K562 (cell line): ENCODE results near the gene TAF3. TPM values are rescaled to one million over a fixed set of nuclear protein-coding genes. Genes with fewer than 3 reads are reported as not detected.
A peak's percentile ranks its signal among the peaks of the same experiment; 100 is the strongest.

ENCODE experiments used
- ELF4 ChIP-seq: fragments of 450-650 bp; formaldehyde crosslinking; IDR thresholded peaks from 2 replicates; pipeline ENCODE4 v1.4.0; 2022; ENCODE audit warnings: missing genetic modification characterization
- FOXK2 ChIP-seq, 2 experiments: fragments of 450-650 bp; IDR thresholded peaks in 1 of 2; conservative IDR thresholded peaks in 1 of 2; 2 replicates each; pipeline ENCODE4 v1.6.1; 2016; ENCODE audit warnings: low read depth in 2 of 2, mild to moderate bottlenecking in 1 of 2
- GABPB1 ChIP-seq: sonication (generic); formaldehyde crosslinking; IDR thresholded peaks from 2 replicates; pipeline ENCODE4 v1.8.0; 2022; ENCODE audit warnings: mild to moderate bottlenecking, missing genetic modification reagents
- KHSRP ChIP-seq: fragments of 450-650 bp; IDR thresholded peaks from 2 replicates; pipeline ENCODE4 v1.6.1; 2017
- MAZ ChIP-seq, 2 experiments: fragments of 450-650 bp in 1 of 2; sonication (generic) in 1 of 2; formaldehyde crosslinking; IDR thresholded peaks in 1 of 2; conservative IDR thresholded peaks in 1 of 2; 2 replicates each; pipeline versions ENCODE4 v1.4.0 to v1.5.0; 2020; ENCODE audit warnings: mild to moderate bottlenecking in 1 of 2, missing genetic modification reagents in 1 of 2
- NONO ChIP-seq, 2 experiments: fragments of 200-400 bp in 1 of 2; fragments of 450-650 bp in 1 of 2; formaldehyde crosslinking in 1 of 2; IDR thresholded peaks; 2 replicates each; pipeline ENCODE4 v1.6.1; 2017; ENCODE audit warnings: low read depth in 2 of 2, mild to moderate bottlenecking in 2 of 2, moderate library complexity in 2 of 2, low read length in 1 of 2
- OTX1 ChIP-seq: fragments of 450-650 bp; formaldehyde crosslinking; IDR thresholded peaks from 2 replicates; pipeline ENCODE4 v1.4.0; 2022; ENCODE audit warnings: mild to moderate bottlenecking
- PML ChIP-seq: IDR thresholded peaks from 2 replicates; pipeline ENCODE4 v1.6.1; 2012; ENCODE audit warnings: low read length, inconsistent platforms
- POLR2A ChIP-seq: fragments of 450-650 bp; conservative IDR thresholded peaks from 2 replicates; pipeline ENCODE4 v1.6.1; 2016
- RBFOX2 ChIP-seq: fragments of 200-400 bp; formaldehyde crosslinking; IDR thresholded peaks from 2 replicates; pipeline ENCODE4 v1.6.1; 2017; ENCODE audit warnings: low read depth, mild to moderate bottlenecking, low read length, moderate library complexity
- SAFB ChIP-seq: fragments of 200-400 bp; formaldehyde crosslinking; IDR thresholded peaks from 2 replicates; pipeline ENCODE4 v1.6.1; 2017; ENCODE audit warnings: low read depth, low read length, borderline replicate concordance
- STAT5B ChIP-seq: fragments of 250-450 bp; sonication (Bioruptor Pico); IDR thresholded peaks from 2 replicates; pipeline ENCODE4 v1.8.0; 2021; ENCODE audit warnings: mild to moderate bottlenecking, inconsistent platforms
- TAF15 ChIP-seq: fragments of 200-400 bp; formaldehyde crosslinking; IDR thresholded peaks from 2 replicates; pipeline ENCODE4 v1.6.1; 2017; ENCODE audit warnings: mild to moderate bottlenecking, low read depth, low read length, moderate library complexity
- TAF9B ChIP-seq: fragments of 450-650 bp; IDR thresholded peaks from 2 replicates; pipeline ENCODE4 v1.6.1; 2018; ENCODE audit warnings: mild to moderate bottlenecking; ENCODE audit not compliant: partially characterized antibody
- USF1 ChIP-seq: sonication (generic); formaldehyde crosslinking; IDR thresholded peaks from 2 replicates; pipeline ENCODE4 v1.9.0; 2022; ENCODE audit warnings: mild to moderate bottlenecking, missing genetic modification reagents
- ZKSCAN8 ChIP-seq: fragments of 200-800 bp; sonication (Bioruptor generic); IDR thresholded peaks from 2 replicates; pipeline ENCODE4 v1.6.1; 2016; ENCODE audit warnings: missing genetic modification characterization, missing compliant biosample characterization
- ZNF232 ChIP-seq: sonication (generic); formaldehyde crosslinking; IDR thresholded peaks from 2 replicates; pipeline ENCODE4 v1.8.0; 2022; ENCODE audit warnings: mild to moderate bottlenecking, missing genetic modification reagents
- ZNF316 ChIP-seq: fragments of 450-650 bp; IDR thresholded peaks from 2 replicates; pipeline ENCODE4 v1.6.1; 2016
- ZNF707 ChIP-seq: fragments of 250-450 bp; sonication (Bioruptor Pico); conservative IDR thresholded peaks from 2 replicates; pipeline ENCODE4 v1.8.0; 2022; ENCODE audit warnings: inconsistent platforms, mild to moderate bottlenecking, moderate library complexity
- polyA plus RNA-seq, 8 experiments: library from polyadenylated mRNA; depleted of rRNA in 4 of 8; stranded (reverse) in 5 of 8; unstranded in 3 of 8; fragments of >200 nt; fragmentation: Nextera tagmentation in 2 of 8; fragmentation: Illumina TruSeq in 1 of 8; extraction: Ambion mirVana in 2 of 8; extraction: Trizol in 1 of 8; gene quantifications; 2 replicates each; pipeline versions ENCODE4 v1.2.1 to v1.2.3, GENCODE V29; 2011 to 2014; ENCODE audit warnings: inconsistent platforms in 1 of 8, missing spikeins in 1 of 8
- total RNA-seq, 7 experiments: library from RNA; depleted of rRNA in 6 of 7; stranded (reverse); fragments of >200 nt in 6 of 7; fragmentation: Illumina TruSeq in 2 of 7; extraction: Trizol in 2 of 7; gene quantifications; 2 replicates each; pipeline versions ENCODE4 v1.2.1 to v1.2.3, GENCODE V29; 2011 to 2021; ENCODE audit warnings: low replicate concordance in 1 of 7
- TF ChIP-seq, protein P1 (sequence below), 2 experiments: fragments of 450-650 bp; IDR thresholded peaks; 2 replicates each; pipeline ENCODE4 v1.6.1; 2018; ENCODE audit warnings: mild to moderate bottlenecking in 2 of 2, low read depth in 1 of 2; ENCODE audit not compliant: partially characterized antibody in 2 of 2
- TF ChIP-seq, protein P2 (sequence below): fragments of 250-450 bp; sonication (Bioruptor Pico); IDR thresholded peaks from 2 replicates; pipeline ENCODE4 v1.5.0; 2021; ENCODE audit warnings: mild to moderate bottlenecking, moderate library complexity

The TAF3 gene
- total and polyA plus RNA-seq, 9 of the 15 experiments (the other 6 are each of a cell fraction or from before 2014, with no cell fraction given): 1.5 to 9.9 (median 4.1) TPM

- TF ChIP-seq, protein P1, sequence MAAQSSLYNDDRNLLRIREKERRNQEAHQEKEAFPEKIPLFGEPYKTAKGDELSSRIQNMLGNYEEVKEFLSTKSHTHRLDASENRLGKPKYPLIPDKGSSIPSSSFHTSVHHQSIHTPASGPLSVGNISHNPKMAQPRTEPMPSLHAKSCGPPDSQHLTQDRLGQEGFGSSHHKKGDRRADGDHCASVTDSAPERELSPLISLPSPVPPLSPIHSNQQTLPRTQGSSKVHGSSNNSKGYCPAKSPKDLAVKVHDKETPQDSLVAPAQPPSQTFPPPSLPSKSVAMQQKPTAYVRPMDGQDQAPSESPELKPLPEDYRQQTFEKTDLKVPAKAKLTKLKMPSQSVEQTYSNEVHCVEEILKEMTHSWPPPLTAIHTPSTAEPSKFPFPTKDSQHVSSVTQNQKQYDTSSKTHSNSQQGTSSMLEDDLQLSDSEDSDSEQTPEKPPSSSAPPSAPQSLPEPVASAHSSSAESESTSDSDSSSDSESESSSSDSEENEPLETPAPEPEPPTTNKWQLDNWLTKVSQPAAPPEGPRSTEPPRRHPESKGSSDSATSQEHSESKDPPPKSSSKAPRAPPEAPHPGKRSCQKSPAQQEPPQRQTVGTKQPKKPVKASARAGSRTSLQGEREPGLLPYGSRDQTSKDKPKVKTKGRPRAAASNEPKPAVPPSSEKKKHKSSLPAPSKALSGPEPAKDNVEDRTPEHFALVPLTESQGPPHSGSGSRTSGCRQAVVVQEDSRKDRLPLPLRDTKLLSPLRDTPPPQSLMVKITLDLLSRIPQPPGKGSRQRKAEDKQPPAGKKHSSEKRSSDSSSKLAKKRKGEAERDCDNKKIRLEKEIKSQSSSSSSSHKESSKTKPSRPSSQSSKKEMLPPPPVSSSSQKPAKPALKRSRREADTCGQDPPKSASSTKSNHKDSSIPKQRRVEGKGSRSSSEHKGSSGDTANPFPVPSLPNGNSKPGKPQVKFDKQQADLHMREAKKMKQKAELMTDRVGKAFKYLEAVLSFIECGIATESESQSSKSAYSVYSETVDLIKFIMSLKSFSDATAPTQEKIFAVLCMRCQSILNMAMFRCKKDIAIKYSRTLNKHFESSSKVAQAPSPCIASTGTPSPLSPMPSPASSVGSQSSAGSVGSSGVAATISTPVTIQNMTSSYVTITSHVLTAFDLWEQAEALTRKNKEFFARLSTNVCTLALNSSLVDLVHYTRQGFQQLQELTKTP (IDR thresholded peaks at IDR 0.05; ENCODE audit: low read depth in 1 of 2, partially characterized antibody in 2 of 2): no peak
- peak; percentile 93 for TF ChIP-seq POLR2A
- TF ChIP-seq USF1 (CRISPR knock-in tag): no peak
- TF ChIP-seq FOXK2 (conservative IDR thresholded peaks at IDR 0.05 in 1 of 2, IDR thresholded peaks at IDR 0.05 in 1 of 2; ENCODE audit: low read depth in 2 of 2): peak in 1 of 2 experiments; percentile 60; a peak in 1 of 4 replicates
- TF ChIP-seq GABPB1: peak; percentile 84
- no peak for TF ChIP-seq ZNF707 (CRISPR knock-in tag)
- TF ChIP-seq RBFOX2: peak; percentile 98
- peak; percentile 94 for TF ChIP-seq TAF9B
- no peak for TF ChIP-seq TAF15
- TF ChIP-seq STAT5B: no peak
- TF ChIP-seq MAZ (CRISPR knock-in tag; conservative IDR thresholded peaks at IDR 0.05 in 1 of 2, IDR thresholded peaks at IDR 0.05 in 1 of 2): peak; percentile 81 to 87
- TF ChIP-seq ELF4 (CRISPR knock-in tag): no peak
- peak in 1 of 2 experiments; percentile 44; a peak in 1 of 4 replicates for TF ChIP-seq NONO (IDR thresholded peaks at IDR 0.05; ENCODE audit: low read depth in 2 of 2, low read length in 1 of 2)
- TF ChIP-seq OTX1 (CRISPR knock-in tag): no peak
- TF ChIP-seq PML: 0 out of 2 replicates have a peak, but pooled peaks have one; percentile 56
- TF ChIP-seq ZKSCAN8 (CRISPR knock-in tag): no peak
- no peak for TF ChIP-seq ZNF232 (CRISPR knock-in tag)
- no peak for TF ChIP-seq KHSRP
- TF ChIP-seq ZNF316: no peak
- TF ChIP-seq, protein P2, sequence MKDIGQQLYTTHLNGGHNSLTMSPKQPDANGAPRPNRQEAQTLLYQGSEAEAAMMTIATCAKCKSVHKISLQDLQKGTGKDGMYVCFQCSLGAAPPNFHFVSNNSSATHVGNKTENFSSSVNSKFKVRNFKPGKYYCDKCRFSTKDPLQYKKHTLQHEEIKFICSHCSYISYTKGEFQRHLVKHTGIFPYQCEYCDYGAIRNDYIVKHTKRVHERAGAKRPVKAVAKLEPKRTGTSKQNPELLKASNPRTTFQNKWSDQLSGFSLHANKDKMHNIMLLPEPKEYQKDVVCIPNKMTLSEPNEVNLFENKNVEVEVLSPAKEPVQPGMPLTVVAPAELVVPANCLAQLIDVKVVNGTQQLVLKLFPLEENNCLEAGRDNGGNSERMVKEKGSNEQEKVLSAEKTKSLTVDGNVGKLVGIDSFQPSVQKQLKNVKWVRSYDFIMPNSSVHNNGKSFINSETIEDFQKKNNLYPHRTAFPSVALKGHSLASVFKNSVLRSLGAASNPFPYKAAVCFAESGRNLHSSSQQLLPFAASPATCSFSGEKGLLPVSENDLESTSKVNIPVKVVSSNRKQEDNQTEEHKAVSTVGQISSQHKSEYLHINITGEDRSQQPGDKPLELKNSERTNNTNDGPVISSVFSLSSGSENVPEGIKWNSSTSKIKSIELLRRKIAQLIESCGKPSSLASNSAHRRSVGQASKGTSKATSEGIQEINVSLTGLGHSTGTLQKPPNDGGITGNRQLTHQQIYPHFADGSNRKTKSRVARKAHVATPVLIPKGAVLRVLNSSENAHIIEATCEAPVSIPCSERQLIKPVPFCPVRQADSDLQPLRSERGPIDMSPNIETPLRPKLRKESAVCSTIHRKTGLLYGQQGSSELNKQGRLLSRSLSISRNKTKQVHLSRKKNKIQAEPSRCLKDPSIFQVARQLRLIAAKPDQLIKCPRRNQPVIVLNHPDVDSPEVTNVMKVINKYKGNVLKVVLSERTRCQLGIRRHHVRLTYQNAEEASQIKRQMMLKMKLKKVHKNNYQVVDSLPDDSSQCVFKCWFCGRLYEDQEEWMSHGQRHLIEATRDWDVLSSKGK (CRISPR knock-in tag): no peak
- TF ChIP-seq SAFB: no peak
These were observed at the start of gene TAF3 (continued) for GRCh38 chr10:7818295-7819120.
